GM04503 (cell line): ENCODE results near the gene KDM2B.

Source experiments
- DNase-seq: peaks from one replicate; pipeline ENCODE4 v3.0.0-alpha.2; 2012; ENCODE audit warnings: low read depth

KDM2B gene

GRCh38 chr12:121560392-121561008, 20.3 kb downstream of the KDM2B start:
- DNase-seq, result no peak

GRCh38 chr12:121558956-121559355, 21.9 kb downstream of the KDM2B start:
- no peak for DNase-seq

- DNase-seq, result no peak
Measured at GRCh38 chr12:121550974-121551634, 29.7 kb downstream of the KDM2B start.

GRCh38 chr12:121549075-121549474, 31.7 kb downstream of the KDM2B start:
- DNase-seq, result no peak

- no peak for DNase-seq
Measured at GRCh38 chr12:121545480-121545879, 35.3 kb downstream of the KDM2B start.

GRCh38 chr12:121543786-121544185, 37.0 kb downstream of the KDM2B start:
- no peak for DNase-seq

- no peak for DNase-seq
Measured at GRCh38 chr12:121539908-121540307, 40.9 kb downstream of the KDM2B start.

GRCh38 chr12:121538699-121539061, 42.1 kb downstream of the KDM2B start:
- no peak for DNase-seq

- no peak for DNase-seq
Measured at GRCh38 chr12:121537814-121538698, 42.8 kb downstream of the KDM2B start.

- DNase-seq, result no peak
Measured at GRCh38 chr12:121536899-121537813, 43.7 kb downstream of the KDM2B start.

- DNase-seq, result no peak
Measured at GRCh38 chr12:121536054-121536898, 44.5 kb downstream of the KDM2B start.

GRCh38 chr12:121535150-121536053, 45.4 kb downstream of the KDM2B start:
- DNase-seq, result no peak

- DNase-seq, result no peak
Measured at GRCh38 chr12:121534495-121535148, 46.2 kb downstream of the KDM2B start.

GRCh38 chr12:121533394-121534090, 47.3 kb downstream of the KDM2B start:
- no peak for DNase-seq

GRCh38 chr12:121532503-121533393, 48.1 kb downstream of the KDM2B start:
- no peak for DNase-seq

- no peak for DNase-seq
Measured at GRCh38 chr12:121531356-121531750, 49.5 kb downstream of the KDM2B start.

- no peak for DNase-seq
Measured at GRCh38 chr12:121530600-121531355, 50.0 kb downstream of the KDM2B start.
